Liver (tissue), 9 donors: ENCODE results near the gene NAXD. TPM values are rescaled to one million over a fixed set of nuclear protein-coding genes. Genes with fewer than 3 reads are reported as not detected.

ENCODE experiments used
- DNase-seq: peaks from one replicate; pipeline ENCODE4 v3.0.0-alpha.2; 2017; ENCODE audit warnings: low spot score
- H3K27ac ChIP-seq, 2 donors: one replicate each; pipeline ENCODE4 v1.7.0; 2013; ENCODE audit warnings: inconsistent platforms in 2 of 2, low read length in 2 of 2, control low read depth in 1 of 2, low read depth in 1 of 2, mild to moderate bottlenecking in 1 of 2
- H3K27me3 ChIP-seq, 4 donors: one replicate each; pipeline versions ENCODE4 v1.6.1 to v1.7.0; 2013; ENCODE audit warnings: low read length in 3 of 4, inconsistent platforms in 1 of 4, mild to moderate bottlenecking in 1 of 4, moderate library complexity in 1 of 4; ENCODE audit not compliant: control insufficient read depth in 4 of 4, insufficient read depth in 4 of 4
- H3K36me3 ChIP-seq, 4 donors: one replicate each; pipeline versions ENCODE4 v1.6.1 to v1.7.0; 2013; ENCODE audit warnings: low read length in 3 of 4, mild to moderate bottlenecking in 3 of 4, low read depth in 1 of 4, moderate library complexity in 1 of 4; ENCODE audit not compliant: control insufficient read depth in 4 of 4, insufficient read depth in 3 of 4
- H3K4me1 ChIP-seq, 4 donors: one replicate each; pipeline versions ENCODE4 v1.6.1 to v1.7.0; 2013; ENCODE audit warnings: low read length in 3 of 4, mild to moderate bottlenecking in 3 of 4, moderate library complexity in 1 of 4; ENCODE audit not compliant: control insufficient read depth in 4 of 4, insufficient read depth in 4 of 4
- H3K4me3 ChIP-seq, 3 donors: one replicate each; pipeline versions ENCODE4 v1.6.1 to v1.7.0; 2013; ENCODE audit warnings: low read length in 3 of 3, control low read depth in 1 of 3, low read depth in 1 of 3, mild to moderate bottlenecking in 1 of 3
- H3K9ac ChIP-seq, 2 donors: one replicate each; pipeline ENCODE4 v1.7.0; 2013; ENCODE audit warnings: low read length in 2 of 2, mild to moderate bottlenecking in 2 of 2, moderate library complexity in 2 of 2, control low read depth in 1 of 2, low read depth in 1 of 2
- H3K9me3 ChIP-seq, 4 donors: one replicate each; pipeline versions ENCODE4 v1.6.1 to v1.7.0; 2013; ENCODE audit warnings: low read length in 3 of 4; ENCODE audit not compliant: control insufficient read depth in 4 of 4
- CTCF ChIP-seq: fragments of 150-350 bp; IDR thresholded peaks from 2 replicates; pipeline ENCODE4 v1.5.1; 2017; ENCODE audit warnings: improper control_type of control experiment, low read depth, low read length; ENCODE audit not compliant: missing input control
- FOXA1 ChIP-seq: IDR thresholded peaks from 2 replicates; pipeline ENCODE4 v1.6.1; 2016; ENCODE audit warnings: antibody characterized with exemption
- GABPA ChIP-seq, 2 donors: IDR thresholded peaks in 1 of 2; conservative IDR thresholded peaks in 1 of 2; 2 replicates each; pipeline ENCODE4 v1.6.1; 2016; ENCODE audit warnings: antibody characterized with exemption in 2 of 2, mild to moderate bottlenecking in 1 of 2, moderate library complexity in 1 of 2
- HNF4A ChIP-seq, 2 donors: conservative IDR thresholded peaks; 2 replicates each; pipeline ENCODE4 v1.6.1; 2016; ENCODE audit warnings: antibody characterized with exemption in 2 of 2, mild to moderate bottlenecking in 2 of 2
- NR2F2 ChIP-seq: IDR thresholded peaks from 2 replicates; pipeline ENCODE4 v1.6.1; 2016; ENCODE audit warnings: antibody characterized with exemption
- RAD21 ChIP-seq, 2 donors: IDR thresholded peaks; 2 replicates each; pipeline ENCODE4 v1.6.1; 2016; ENCODE audit warnings: antibody characterized with exemption in 2 of 2, mild to moderate bottlenecking in 2 of 2
- REST ChIP-seq: IDR thresholded peaks from 2 replicates; pipeline ENCODE4 v1.6.1; 2016; ENCODE audit warnings: antibody characterized with exemption, mild to moderate bottlenecking
- SP1 ChIP-seq: IDR thresholded peaks from 2 replicates; pipeline ENCODE4 v1.6.1; 2018; ENCODE audit warnings: antibody characterized with exemption, mild to moderate bottlenecking
- TAF1 ChIP-seq: conservative IDR thresholded peaks from 2 replicates; pipeline ENCODE4 v1.6.1; 2016; ENCODE audit warnings: antibody characterized with exemption, mild to moderate bottlenecking
- YY1 ChIP-seq: IDR thresholded peaks from 2 replicates; pipeline ENCODE4 v1.6.1; 2016; ENCODE audit warnings: antibody characterized with exemption, mild to moderate bottlenecking
- ZBTB33 ChIP-seq: IDR thresholded peaks from 2 replicates; pipeline ENCODE4 v1.6.1; 2016; ENCODE audit warnings: antibody characterized with exemption
- WGBS: extraction: QIAGEN DNeasy Blood & Tissue Kit; methylation state at CpG from one replicate; pipeline ENCODE4 v1.1.7; 2013; 5-methylcytosine and 5-hydroxymethylcytosine counted together
- polyA plus RNA-seq, 2 donors: library from polyadenylated mRNA; stranded (reverse) in 1 of 2; unstranded in 1 of 2; fragments of 200-250 nt in 1 of 2; fragments of >200 nt in 1 of 2; fragmentation: Nextera tagmentation in 1 of 2; extraction: Ambion mirVana in 1 of 2; gene quantifications; one replicate each; pipeline versions ENCODE4 v1.2.1 to v1.2.3, GENCODE V29; 2013 to 2015
- total RNA-seq, 2 donors: library from RNA; depleted of rRNA; stranded (reverse); fragments of >200 nt; gene quantifications; one replicate each; pipeline ENCODE4 v1.2.3, GENCODE V29; 2014
- TF ChIP-seq, protein P1 (sequence below): IDR thresholded peaks from 2 replicates; pipeline ENCODE4 v1.6.1; 2016; ENCODE audit warnings: antibody characterized with exemption
- donor health status: healthy.
- donor health status: healthy.
- donor health status: healthy.
- donor health status: healthy.
- donor health status: healthy.

NAXD gene
- total and polyA plus RNA-seq, 4 donors, result 19.0 to 40.5 (median 27.6) TPM

- H3K9ac ChIP-seq, result no peak overlapping the region
- H3K36me3 ChIP-seq, result no peaks in the 10 kb centered on the region
- H3K4me3 ChIP-seq, result no peak overlapping the region
- 76% methylated on average over 20 of the region's 20 CpGs for WGBS
- no peak for TF ChIP-seq CTCF
- TF ChIP-seq NR2F2, result no peak
- TF ChIP-seq REST, result no peak
- no peak for TF ChIP-seq RAD21 (IDR thresholded peaks at IDR 0.05)
- TF ChIP-seq GABPA (IDR thresholded peaks at IDR 0.05 in 1 of 2, conservative IDR thresholded peaks at IDR 0.05 in 1 of 2), result no peak
- no peak for TF ChIP-seq ZBTB33
- no peak for TF ChIP-seq YY1
- H3K4me1 ChIP-seq, result peaks cover 0 to 5% (median 0%) of the 10 kb centered on the region in 4 donors
- no peak for DNase-seq
- no peaks in the 10 kb centered on the region for H3K9me3 ChIP-seq
- peaks cover 0 to 3% (median 0%) of the 10 kb centered on the region in 4 donors for H3K27me3 ChIP-seq
- no peak overlapping the region for H3K27ac ChIP-seq
Observed at GRCh38 chr13:110571896-110572777, 43.2 kb upstream of the NAXD start.

DNA sequence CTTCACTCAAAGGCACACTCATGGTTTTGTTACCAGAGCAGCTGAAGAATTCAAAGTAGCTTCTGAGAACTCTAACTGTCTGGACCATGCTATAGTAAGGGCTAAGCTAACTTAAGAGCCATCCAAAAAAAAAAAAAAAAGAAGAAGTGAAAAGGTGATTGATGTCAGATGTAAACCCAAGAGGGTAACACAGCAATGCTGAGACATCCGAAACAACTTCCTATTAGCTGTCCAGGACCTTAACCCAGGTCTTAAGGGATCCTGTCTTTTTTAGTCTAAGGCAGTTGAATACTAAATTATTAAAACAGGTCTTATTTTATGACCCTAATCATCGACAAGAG lies 42.6 kb upstream of the NAXD start:
- H3K4me3 ChIP-seq, result no peak overlapping the region
- TF ChIP-seq YY1 (no peak), HNF4A (conservative IDR thresholded peaks at IDR 0.05) (no peak), TAF1 (no peak), FOXA1 (no peak), SP1 (no peak), GABPA (IDR thresholded peaks at IDR 0.05 in 1 of 2, conservative IDR thresholded peaks at IDR 0.05 in 1 of 2) (no peak)
- TF ChIP-seq, protein P1, sequence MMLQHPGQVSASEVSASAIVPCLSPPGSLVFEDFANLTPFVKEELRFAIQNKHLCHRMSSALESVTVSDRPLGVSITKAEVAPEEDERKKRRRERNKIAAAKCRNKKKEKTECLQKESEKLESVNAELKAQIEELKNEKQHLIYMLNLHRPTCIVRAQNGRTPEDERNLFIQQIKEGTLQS, result no peak
- WGBS, result 76% methylated on average over 2 of the region's 2 CpGs
- H3K27ac ChIP-seq, result no peak overlapping the region
- no peaks in the 10 kb centered on the region for H3K36me3 ChIP-seq
- DNase-seq, result no peak
- peaks cover 0 to 8% (median 0%) of the 10 kb centered on the region in 4 donors for H3K4me1 ChIP-seq
- H3K9me3 ChIP-seq, result no peaks in the 10 kb centered on the region
- H3K9ac ChIP-seq, result no peak overlapping the region
- H3K27me3 ChIP-seq, result peaks cover 0 to 3% (median 0%) of the 10 kb centered on the region in 4 donors
